PFSK-1 (cell line): ENCODE results near the gene LTBP2.

Experiments
- FOXP2 ChIP-seq: optimal IDR thresholded peaks from 2 replicates; pipeline ENCODE3; 2011; ENCODE audit warnings: borderline replicate concordance, control low read depth, inconsistent platforms; ENCODE audit not compliant: insufficient read depth; ENCODE audit errors: extremely low read length, extremely low read depth
- POLR2AphosphoS5 ChIP-seq: IDR thresholded peaks from 2 replicates; pipeline ENCODE4 v1.6.1; 2012; ENCODE audit warnings: low read depth, mild to moderate bottlenecking, control low read depth, low read length, moderate library complexity
- SIN3A ChIP-seq: IDR thresholded peaks from 2 replicates; pipeline ENCODE4 v1.6.1; 2012; ENCODE audit warnings: mild to moderate bottlenecking, low read length, moderate library complexity, borderline replicate concordance; ENCODE audit not compliant: insufficient read depth
- TAF1 ChIP-seq: IDR thresholded peaks from 2 replicates; pipeline ENCODE4 v1.6.1; 2012; ENCODE audit warnings: low read length, control low read depth, borderline replicate concordance; ENCODE audit not compliant: insufficient read depth
- TF ChIP-seq, protein P1 (sequence below), 2 experiments: IDR thresholded peaks; 2 replicates each; pipeline versions ENCODE4 v1.6.1 to v1.8.0; 2011 to 2012; ENCODE audit warnings: low read depth in 2 of 2, low read length in 2 of 2, control low read depth in 1 of 2, inconsistent platforms in 1 of 2, mild to moderate bottlenecking in 1 of 2, moderate library complexity in 1 of 2; ENCODE audit not compliant: insufficient read depth in 1 of 2

Gene LTBP2

GRCh38 chr14:74472601-74473000, 139.4 kb downstream of the LTBP2 start:
- TF ChIP-seq, protein P1, sequence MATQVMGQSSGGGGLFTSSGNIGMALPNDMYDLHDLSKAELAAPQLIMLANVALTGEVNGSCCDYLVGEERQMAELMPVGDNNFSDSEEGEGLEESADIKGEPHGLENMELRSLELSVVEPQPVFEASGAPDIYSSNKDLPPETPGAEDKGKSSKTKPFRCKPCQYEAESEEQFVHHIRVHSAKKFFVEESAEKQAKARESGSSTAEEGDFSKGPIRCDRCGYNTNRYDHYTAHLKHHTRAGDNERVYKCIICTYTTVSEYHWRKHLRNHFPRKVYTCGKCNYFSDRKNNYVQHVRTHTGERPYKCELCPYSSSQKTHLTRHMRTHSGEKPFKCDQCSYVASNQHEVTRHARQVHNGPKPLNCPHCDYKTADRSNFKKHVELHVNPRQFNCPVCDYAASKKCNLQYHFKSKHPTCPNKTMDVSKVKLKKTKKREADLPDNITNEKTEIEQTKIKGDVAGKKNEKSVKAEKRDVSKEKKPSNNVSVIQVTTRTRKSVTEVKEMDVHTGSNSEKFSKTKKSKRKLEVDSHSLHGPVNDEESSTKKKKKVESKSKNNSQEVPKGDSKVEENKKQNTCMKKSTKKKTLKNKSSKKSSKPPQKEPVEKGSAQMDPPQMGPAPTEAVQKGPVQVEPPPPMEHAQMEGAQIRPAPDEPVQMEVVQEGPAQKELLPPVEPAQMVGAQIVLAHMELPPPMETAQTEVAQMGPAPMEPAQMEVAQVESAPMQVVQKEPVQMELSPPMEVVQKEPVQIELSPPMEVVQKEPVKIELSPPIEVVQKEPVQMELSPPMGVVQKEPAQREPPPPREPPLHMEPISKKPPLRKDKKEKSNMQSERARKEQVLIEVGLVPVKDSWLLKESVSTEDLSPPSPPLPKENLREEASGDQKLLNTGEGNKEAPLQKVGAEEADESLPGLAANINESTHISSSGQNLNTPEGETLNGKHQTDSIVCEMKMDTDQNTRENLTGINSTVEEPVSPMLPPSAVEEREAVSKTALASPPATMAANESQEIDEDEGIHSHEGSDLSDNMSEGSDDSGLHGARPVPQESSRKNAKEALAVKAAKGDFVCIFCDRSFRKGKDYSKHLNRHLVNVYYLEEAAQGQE (IDR thresholded peaks at IDR 0.05; ENCODE audit: insufficient read depth in 1 of 2, low read depth in 2 of 2, low read length in 2 of 2), result no peak
- TF ChIP-seq FOXP2 (no peak), SIN3A (no peak), POLR2AphosphoS5 (no peak), TAF1 (no peak)

DNA sequence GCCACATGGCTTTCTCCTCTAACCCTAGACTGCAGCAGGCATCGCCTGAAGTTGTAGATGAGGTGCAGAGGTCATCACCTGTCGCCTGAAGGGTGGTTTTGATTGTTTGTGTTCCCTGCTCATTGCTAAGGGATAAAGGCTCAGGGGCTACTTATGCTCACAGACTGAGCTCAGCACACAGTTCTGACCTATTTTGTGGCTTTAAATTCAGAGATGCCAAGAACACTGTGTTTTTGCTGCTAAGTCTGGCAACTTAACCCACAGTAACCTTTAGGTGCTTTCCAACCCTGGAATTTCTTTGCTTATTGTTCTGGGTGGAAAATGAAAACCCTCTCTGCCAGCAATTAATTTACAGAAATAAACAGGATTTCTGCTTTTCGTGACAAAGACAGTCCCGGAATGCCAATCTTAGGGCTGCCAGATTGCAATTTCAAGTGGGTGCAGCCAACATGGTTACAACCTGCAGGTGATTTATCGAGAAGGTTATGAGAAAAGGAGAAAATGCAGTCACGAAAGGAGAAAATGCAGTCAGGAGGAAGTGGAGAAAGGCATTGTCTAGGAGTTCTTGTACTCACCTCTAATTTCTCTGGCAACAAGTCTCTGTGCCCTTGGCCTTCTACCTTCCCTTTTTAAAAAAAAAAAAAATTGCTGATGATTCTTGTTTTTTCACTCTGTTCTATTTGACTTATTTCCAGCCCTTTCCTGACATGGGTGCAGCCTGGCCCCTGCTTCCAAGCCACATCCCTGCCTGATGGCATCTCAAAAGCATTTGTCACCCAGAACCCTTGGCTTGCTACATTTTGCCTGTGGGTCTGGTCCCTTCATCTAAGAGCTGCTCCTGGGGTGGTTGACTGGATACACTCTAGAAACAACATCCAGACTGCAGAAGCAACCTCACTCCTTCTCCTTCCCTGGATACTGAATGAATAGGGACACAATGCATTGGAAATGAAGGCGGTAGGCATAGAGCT, 142.2 kb downstream of the LTBP2 start:
- TF ChIP-seq, protein P1 (IDR thresholded peaks at IDR 0.05; ENCODE audit: insufficient read depth in 1 of 2, low read depth in 2 of 2, low read length in 2 of 2), result no peak
- TF ChIP-seq SIN3A (no peak), TAF1 (no peak)

DNA sequence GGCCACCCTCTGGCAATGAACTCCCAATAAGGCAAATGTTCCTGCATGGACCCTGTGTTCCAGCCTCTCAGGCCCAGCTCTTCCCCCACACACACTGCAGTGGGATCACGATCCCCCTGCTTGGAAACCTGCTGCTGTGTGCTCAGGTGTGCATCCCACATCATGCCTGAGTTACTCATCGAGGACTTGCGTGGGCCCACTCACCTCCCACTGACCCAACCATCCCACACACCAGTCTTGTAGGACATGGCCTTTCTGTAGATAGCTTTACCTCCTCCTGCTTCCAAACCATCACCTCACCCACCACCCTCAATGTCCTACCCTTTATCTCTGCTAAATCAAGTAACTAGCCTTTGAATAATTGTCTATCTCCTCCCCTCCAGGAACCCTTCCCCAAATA, 143.5 kb downstream of the LTBP2 start:
- TF ChIP-seq FOXP2, result no peak
- no peak for TF ChIP-seq POLR2AphosphoS5
- no peak for TF ChIP-seq TAF1
- TF ChIP-seq, protein P1 (IDR thresholded peaks at IDR 0.05; ENCODE audit: insufficient read depth in 1 of 2, low read depth in 2 of 2, low read length in 2 of 2), result no peak
- TF ChIP-seq SIN3A, result no peak

DNA sequence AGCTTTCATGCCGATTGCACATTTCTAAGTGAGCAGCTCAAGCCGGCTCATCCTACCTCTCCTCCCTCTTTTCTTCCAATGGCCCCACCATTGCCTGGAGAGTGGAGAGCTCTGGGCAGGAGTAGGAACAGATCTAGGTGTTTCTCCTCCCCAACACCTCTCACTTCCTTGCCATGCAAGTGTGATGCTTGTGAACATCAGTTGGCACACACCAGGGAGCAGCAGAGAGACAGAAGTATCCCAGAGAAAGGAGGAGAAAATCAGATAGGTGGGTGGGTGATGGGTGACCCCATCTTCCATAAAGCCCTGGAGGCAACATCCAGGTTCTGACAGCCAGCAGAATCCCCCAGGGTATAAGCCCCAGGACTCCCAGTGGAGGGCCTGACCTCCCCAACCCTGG, 146.7 kb downstream of the LTBP2 start:
- TF ChIP-seq TAF1, result no peak
- no peak for TF ChIP-seq FOXP2
- TF ChIP-seq, protein P1 (IDR thresholded peaks at IDR 0.05; ENCODE audit: insufficient read depth in 1 of 2, low read depth in 2 of 2, low read length in 2 of 2), result no peak
- TF ChIP-seq SIN3A, result no peak
- no peak for TF ChIP-seq POLR2AphosphoS5

DNA sequence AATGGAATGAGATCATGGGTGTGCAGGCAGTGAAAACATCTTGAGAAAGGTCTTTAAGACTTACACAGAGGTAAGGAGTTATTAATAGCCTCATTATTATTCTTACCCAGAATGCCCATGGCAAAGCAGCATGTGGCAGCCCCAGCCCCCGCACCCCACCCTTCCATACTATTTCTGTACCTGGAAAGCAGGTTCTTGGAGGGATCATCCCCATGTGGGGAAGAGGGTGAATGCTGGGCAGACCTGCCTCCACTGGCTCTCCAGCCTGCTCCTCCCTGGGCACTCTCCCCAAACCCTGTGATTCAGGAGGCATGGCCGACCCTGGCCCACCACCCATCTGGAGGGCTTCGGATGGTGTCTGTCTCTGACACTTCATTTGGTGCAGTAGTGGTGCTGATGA, 147.3 kb downstream of the LTBP2 start:
- TF ChIP-seq, protein P1 (IDR thresholded peaks at IDR 0.05; ENCODE audit: insufficient read depth in 1 of 2, low read depth in 2 of 2, low read length in 2 of 2), result no peak
- TF ChIP-seq TAF1 (no peak), FOXP2 (no peak)
